ENCODE measurements around the gene EEA1.

Gene EEA1

GRCh38 chr12:92778525-92778924 lies 150.6 kb downstream of the EEA1 start:
- no peak for TF ChIP-seq CTCF (IDR thresholded peaks at IDR 0.05; ENCODE audit: borderline replicate concordance, insufficient read depth, low read depth, low read length)
- no peak overlapping the region for H3K4me3 ChIP-seq (ENCODE audit: low read depth, low read length)

GRCh38 chr12:92775416-92775815 lies 153.7 kb downstream of the EEA1 start:
- no peak for TF ChIP-seq CTCF (IDR thresholded peaks at IDR 0.05; ENCODE audit: borderline replicate concordance, insufficient read depth, low read depth, low read length)
- H3K4me3 ChIP-seq (ENCODE audit: low read depth, low read length): no peak overlapping the region

GRCh38 chr12:92771001-92771400 lies 158.1 kb downstream of the EEA1 start:
- TF ChIP-seq CTCF (IDR thresholded peaks at IDR 0.05; ENCODE audit: borderline replicate concordance, insufficient read depth, low read depth, low read length): no peak
- H3K4me3 ChIP-seq (ENCODE audit: low read depth, low read length): no peak overlapping the region

DNA sequence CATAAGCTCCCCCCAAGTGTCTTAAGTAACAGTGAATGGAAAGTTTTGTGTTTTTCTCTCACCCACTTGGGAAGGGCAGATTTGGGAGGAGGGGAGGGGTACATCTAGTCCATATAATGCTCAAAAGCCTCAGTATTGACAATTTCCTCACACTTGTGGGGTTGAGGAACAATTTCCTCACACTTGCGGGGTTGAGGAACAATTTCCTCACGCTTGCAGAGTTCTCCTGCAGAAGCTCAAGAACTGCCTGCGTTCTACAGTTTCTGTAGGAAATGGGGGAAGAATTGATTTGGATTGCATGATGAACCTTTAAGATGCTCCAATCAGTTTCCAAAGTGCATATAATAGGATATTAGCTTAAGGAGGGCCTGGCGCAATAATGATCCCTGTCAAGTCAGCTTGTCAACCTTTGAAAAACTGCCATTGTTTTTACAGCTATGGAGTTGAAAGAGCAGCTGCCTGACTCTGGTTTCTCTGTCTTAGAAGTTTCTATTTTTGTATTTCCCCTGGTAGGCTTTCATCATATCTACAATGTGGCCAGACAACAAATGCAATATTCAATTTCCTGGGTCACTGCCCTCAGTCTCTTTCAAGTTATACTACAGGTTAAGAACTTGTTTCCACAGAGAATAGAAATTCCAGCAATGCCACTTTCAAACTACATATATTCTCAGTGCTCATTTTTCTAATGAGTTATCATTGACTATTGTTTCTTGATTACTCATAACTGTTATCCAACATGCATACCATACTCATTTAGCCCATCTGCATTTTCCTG lies 159.8 kb downstream of the EEA1 start:
- TF ChIP-seq CTCF (IDR thresholded peaks at IDR 0.05; ENCODE audit: borderline replicate concordance, insufficient read depth, low read depth, low read length): no peak
- H3K4me3 ChIP-seq (ENCODE audit: low read depth, low read length): no peak overlapping the region

- H3K4me3 ChIP-seq (ENCODE audit: low read depth, low read length): no peak overlapping the region
- no peak for TF ChIP-seq CTCF (IDR thresholded peaks at IDR 0.05; ENCODE audit: borderline replicate concordance, insufficient read depth, low read depth, low read length)
These were observed 163.2 kb downstream of the EEA1 start for GRCh38 chr12:92765871-92766270.

DNA sequence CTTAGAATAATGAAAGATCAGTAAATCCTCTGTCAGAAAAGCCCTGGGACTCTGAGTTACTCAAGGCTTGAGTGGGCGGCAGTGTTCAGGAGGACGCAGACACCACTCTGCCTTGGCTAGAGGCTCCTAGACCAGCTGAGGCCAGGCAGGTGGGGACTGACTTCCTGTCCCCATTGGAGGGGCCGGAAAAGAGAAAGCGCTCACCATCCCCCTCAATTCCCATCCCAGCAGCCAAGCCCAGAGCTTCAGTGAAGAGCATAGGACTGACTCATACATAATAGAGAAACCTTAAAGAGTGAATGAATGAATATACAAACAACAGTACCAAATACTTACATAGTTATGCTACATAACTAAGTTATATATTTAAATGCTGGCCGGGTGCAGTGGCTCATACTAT lies 164.3 kb downstream of the EEA1 start:
- no peak overlapping the region for H3K4me3 ChIP-seq (ENCODE audit: low read depth, low read length)
- TF ChIP-seq CTCF (IDR thresholded peaks at IDR 0.05; ENCODE audit: borderline replicate concordance, insufficient read depth, low read depth, low read length): no peak

DNA sequence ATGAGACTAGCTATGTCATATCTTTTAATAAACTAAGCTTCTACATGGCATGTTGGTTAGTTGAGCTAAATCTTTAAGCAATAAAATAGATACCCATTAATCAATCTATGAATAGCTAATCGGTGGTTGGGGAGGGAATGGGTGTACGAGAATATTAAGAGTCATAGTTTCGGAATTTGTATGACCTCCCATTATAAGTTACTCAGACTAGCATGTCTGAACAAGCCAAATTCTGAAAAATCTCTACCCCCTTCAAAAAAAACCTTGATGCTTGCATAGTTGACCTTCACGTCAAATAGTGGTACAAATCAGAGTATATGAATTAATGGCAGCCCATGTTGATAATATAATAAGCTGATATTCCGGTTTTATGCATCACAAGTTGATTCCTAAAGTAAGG lies 166.3 kb downstream of the EEA1 start:
- no peak for TF ChIP-seq CTCF (IDR thresholded peaks at IDR 0.05; ENCODE audit: borderline replicate concordance, insufficient read depth, low read depth, low read length)
- H3K4me3 ChIP-seq (ENCODE audit: low read depth, low read length): no peak overlapping the region
